Mesothelial cell of epicardium (in vitro differentiated cells): ENCODE results near the gene GDI1. TPM values are rescaled to one million over a fixed set of nuclear protein-coding genes. Genes with fewer than 3 reads are reported as not detected.

ENCODE experiments used
- DNase-seq, 2 experiments: peaks; one replicate each; pipeline ENCODE4 v3.0.0; 2021; ENCODE audit warnings: low spot score in 2 of 2; ENCODE audit not compliant: unreplicated experiment in 2 of 2
- H3K27ac Mint-ChIP-seq: 2 replicates; pipeline ENCODE4 v1.8.0; 2021; ENCODE audit warnings: mixed read lengths
- H3K27me3 Mint-ChIP-seq: 2 replicates; pipeline ENCODE4 v1.8.0; 2021; ENCODE audit warnings: low read depth, mixed read lengths
- H3K36me3 Mint-ChIP-seq: 2 replicates; pipeline ENCODE4 v1.8.0; 2021; ENCODE audit warnings: mixed read lengths
- H3K4me1 Mint-ChIP-seq: 2 replicates; pipeline ENCODE4 v1.8.0; 2021; ENCODE audit warnings: mixed read lengths
- H3K4me3 Mint-ChIP-seq: 2 replicates; pipeline ENCODE4 v1.8.0; 2021; ENCODE audit warnings: mild to moderate bottlenecking, moderate library complexity, mixed read lengths
- H3K9me3 Mint-ChIP-seq: 2 replicates; pipeline ENCODE4 v1.8.0; 2021; ENCODE audit warnings: mixed read lengths
- total RNA-seq: library from RNA; stranded (reverse); gene quantifications from 3 replicates; pipeline ENCODE4 v1.2.1, GENCODE V29; 2021
- TF ChIP-seq, protein P1 (sequence below): fragments of 200-600 bp; sonication (generic); IDR thresholded peaks from one replicate; pipeline ENCODE4 v1.5.0; 2021; ENCODE audit warnings: antibody characterized with exemption; ENCODE audit not compliant: unreplicated experiment

The GDI1 gene
- total RNA-seq, 1 donor from 2014 or later: 150 TPM

DNA sequence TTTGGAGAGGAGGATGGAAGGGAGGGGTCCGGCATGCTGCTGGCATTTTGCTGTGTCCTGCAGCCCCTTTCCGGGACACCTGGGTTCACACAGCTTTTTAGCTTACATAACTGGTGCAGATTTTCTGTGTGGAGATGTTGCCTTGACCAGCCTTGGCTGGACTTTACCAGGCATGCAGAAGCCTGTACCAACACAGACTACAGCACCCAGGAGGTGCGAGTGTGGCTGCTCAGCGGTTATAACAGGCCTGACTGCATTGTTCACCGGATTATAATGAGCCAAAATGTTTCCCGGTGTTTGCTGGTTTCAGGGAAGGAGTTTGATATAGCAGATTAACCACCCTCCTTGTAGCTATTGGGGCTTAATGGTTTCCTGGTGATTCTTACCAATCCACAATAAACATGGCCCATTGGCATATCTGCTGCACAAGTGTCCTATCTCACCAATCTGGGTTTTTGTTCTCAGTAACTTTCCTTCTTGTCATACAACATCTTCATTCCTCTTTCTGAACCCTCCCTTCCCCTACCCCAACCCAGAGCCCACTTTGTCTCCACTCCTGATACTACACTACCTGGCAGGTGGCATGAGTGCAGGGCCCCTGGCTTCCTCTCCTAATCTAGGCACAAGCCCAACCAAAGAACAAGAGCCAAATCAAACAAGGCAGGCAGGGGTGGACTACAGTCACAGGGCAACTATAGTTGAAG, 34.9 kb upstream of the GDI1 start:
- H3K9me3 Mint-ChIP-seq: no peaks in the 10 kb centered on the region
- TF ChIP-seq, protein P1, sequence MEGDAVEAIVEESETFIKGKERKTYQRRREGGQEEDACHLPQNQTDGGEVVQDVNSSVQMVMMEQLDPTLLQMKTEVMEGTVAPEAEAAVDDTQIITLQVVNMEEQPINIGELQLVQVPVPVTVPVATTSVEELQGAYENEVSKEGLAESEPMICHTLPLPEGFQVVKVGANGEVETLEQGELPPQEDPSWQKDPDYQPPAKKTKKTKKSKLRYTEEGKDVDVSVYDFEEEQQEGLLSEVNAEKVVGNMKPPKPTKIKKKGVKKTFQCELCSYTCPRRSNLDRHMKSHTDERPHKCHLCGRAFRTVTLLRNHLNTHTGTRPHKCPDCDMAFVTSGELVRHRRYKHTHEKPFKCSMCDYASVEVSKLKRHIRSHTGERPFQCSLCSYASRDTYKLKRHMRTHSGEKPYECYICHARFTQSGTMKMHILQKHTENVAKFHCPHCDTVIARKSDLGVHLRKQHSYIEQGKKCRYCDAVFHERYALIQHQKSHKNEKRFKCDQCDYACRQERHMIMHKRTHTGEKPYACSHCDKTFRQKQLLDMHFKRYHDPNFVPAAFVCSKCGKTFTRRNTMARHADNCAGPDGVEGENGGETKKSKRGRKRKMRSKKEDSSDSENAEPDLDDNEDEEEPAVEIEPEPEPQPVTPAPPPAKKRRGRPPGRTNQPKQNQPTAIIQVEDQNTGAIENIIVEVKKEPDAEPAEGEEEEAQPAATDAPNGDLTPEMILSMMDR: no peak
- no peaks in the 10 kb centered on the region for H3K27me3 Mint-ChIP-seq
- peaks cover 11% of the 10 kb centered on the region for H3K4me1 Mint-ChIP-seq
- H3K36me3 Mint-ChIP-seq: peaks cover 20% of the 10 kb centered on the region
- no peak overlapping the region for H3K27ac Mint-ChIP-seq
- H3K4me3 Mint-ChIP-seq: no peak overlapping the region
- DNase-seq: no peak

DNA sequence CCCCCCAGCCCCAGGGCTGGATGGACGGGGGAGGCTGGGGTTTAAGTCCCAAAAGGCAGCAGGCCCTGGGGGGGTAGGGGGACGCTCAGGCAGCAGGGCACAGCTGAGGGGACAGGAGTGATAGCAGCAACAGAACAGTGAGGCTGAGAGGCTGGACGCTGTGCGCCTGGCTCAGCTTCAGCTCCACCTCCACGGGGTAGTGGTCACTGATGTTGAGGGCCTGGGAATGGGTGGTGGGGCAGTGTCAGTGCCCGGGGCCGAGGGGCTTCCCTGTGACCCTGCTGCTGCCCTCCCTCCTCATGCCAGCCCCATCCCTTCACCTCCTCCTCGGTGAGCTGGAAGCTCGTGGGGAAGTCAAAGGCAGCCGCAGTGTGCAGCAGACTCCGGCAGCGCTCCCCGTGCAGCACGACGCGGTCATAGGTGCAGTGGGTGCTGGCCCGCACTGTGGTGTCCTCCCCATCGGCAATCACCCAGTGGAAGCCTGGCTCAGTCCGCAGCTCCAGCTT, 34.3 kb upstream of the GDI1 start:
- Mint-ChIP-seq H3K27ac (no peak overlapping the region), H3K4me1 (peaks cover 11% of the 10 kb centered on the region), H3K36me3 (peaks cover 20% of the 10 kb centered on the region), H3K27me3 (no peaks in the 10 kb centered on the region), H3K4me3 (no peak overlapping the region), H3K9me3 (no peaks in the 10 kb centered on the region)
- TF ChIP-seq, protein P1: no peak
- DNase-seq: no peak

DNA sequence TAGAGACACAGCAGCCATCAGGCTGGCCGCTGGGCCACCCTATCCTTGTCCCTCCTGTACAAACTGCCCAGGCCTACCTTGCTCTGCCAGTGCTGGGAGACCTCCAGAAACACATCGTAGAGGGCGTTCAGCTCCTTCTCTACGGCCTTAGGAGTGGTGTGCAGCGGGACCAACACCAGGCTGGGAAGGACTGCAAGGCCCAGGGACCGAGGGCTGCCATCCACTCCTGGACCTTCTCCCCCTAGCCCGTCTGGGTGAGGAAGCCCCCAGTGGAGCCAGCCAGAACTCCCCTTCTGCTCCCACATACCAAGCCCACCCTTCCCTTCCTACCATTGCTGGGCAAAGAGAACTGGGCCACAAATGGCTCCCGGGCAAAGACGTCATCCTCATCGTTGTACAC, 33.8 kb upstream of the GDI1 start:
- Mint-ChIP-seq H3K4me3 (no peak overlapping the region), H3K36me3 (peaks cover 20% of the 10 kb centered on the region), H3K4me1 (peaks cover 10% of the 10 kb centered on the region), H3K27ac (no peak overlapping the region), H3K27me3 (no peaks in the 10 kb centered on the region), H3K9me3 (no peaks in the 10 kb centered on the region)
- no peak for DNase-seq
- TF ChIP-seq, protein P1: no peak

DNA sequence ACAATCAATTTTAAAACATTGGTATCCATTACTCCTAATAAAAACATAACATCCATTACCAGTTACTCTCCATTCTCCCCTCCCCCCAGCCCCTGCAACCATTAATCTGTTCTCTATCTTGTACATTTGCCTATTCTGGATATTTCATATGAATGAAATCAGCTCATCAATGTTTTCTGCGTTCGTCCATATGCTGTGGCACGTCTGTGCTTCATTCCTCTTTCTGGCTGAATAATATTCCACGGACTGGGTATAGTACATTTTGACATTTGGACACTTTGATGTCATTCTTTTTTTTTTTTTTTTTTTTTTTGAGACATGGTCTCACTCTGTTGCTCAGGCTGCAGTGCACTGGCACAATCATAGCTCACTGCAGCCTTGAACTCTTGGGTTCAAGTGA, 33.1 kb upstream of the GDI1 start:
- TF ChIP-seq, protein P1: no peak
- Mint-ChIP-seq H3K9me3 (no peaks in the 10 kb centered on the region), H3K27me3 (no peaks in the 10 kb centered on the region), H3K27ac (no peak overlapping the region), H3K4me1 (peaks cover 14% of the 10 kb centered on the region), H3K36me3 (peaks cover 17% of the 10 kb centered on the region), H3K4me3 (no peak overlapping the region)
- no peak for DNase-seq

DNA sequence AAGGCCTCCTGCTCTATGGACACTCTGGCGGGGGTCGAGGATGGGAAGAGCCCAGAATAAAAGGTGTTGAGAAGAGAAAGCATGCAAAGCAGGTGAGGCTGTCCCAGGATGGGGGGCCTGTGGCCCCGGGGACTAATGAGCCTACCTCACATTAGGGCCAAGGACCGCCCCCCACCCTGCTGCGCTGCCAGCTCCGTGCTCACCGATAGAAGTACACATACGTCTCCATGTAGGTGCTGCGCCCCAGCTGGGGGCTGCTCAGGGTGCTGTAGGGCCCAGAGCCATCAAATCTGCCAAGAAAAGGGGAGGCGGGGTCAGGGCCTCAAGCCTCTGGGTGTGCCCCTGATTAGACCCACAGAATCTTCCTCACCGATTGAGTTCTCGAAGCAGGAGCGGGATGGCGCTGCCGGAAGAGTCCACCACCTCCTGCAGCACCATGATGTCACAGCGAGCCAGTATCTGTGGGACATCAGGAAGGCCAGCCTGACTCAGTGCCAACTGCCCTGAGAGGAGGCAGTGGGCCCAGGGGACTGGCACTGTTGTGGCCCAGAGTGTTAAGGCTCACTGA, 32.2 kb upstream of the GDI1 start:
- Mint-ChIP-seq H3K4me1 (peaks cover 13% of the 10 kb centered on the region), H3K27ac (no peak overlapping the region), H3K36me3 (peaks cover 9% of the 10 kb centered on the region), H3K4me3 (no peak overlapping the region), H3K27me3 (no peaks in the 10 kb centered on the region), H3K9me3 (no peaks in the 10 kb centered on the region)
- TF ChIP-seq, protein P1: no peak
- no peak for DNase-seq
